Stomach (tissue), 9 donors: Measurements from ENCODE around the gene FOS. TPM values are rescaled to one million over a fixed set of nuclear protein-coding genes. Genes with fewer than 3 reads are reported as not detected.
A peak's percentile ranks its signal among the peaks of the same experiment; 100 is the strongest.
"Not testable (repeated sequence)": the region's sequence is repeated elsewhere in the genome, so short reads cannot be mapped to it uniquely, and the experiment has no call there.

Source experiments
- DNase-seq, 2 donors: peaks; one replicate each; pipeline versions ENCODE4 v3.0.0 to v3.0.0-alpha.2; 2013 to 2019
- H3K27ac ChIP-seq, 5 donors: fragments of 200-600 bp in 4 of 5; sonication (generic) in 4 of 5; one replicate each; pipeline ENCODE4 v1.5.1; 2013 to 2019; ENCODE audit warnings: mild to moderate bottlenecking in 1 of 5, moderate library complexity in 1 of 5
- H3K27me3 ChIP-seq, 3 donors: fragments of 200-600 bp; sonication (generic); one replicate each; pipeline ENCODE4 v1.5.1; 2017 to 2019; ENCODE audit warnings: mixed run types in 1 of 3
- H3K36me3 ChIP-seq, 4 donors: fragments of 200-600 bp; sonication (generic); 1 replicate in 3 of 4; 2 replicates in 1 of 4; pipeline ENCODE4 v1.5.1; 2016 to 2019
- H3K4me1 ChIP-seq, 4 donors: fragments of 200-600 bp; sonication (generic); one replicate each; pipeline ENCODE4 v1.5.1; 2016 to 2019
- H3K4me3 ChIP-seq, 4 donors: fragments of 200-600 bp; sonication (generic) in 3 of 4; one replicate each; pipeline ENCODE4 v1.5.1; 2016 to 2019; ENCODE audit warnings: mild to moderate bottlenecking in 1 of 4
- H3K9me3 ChIP-seq, 4 donors: fragments of 200-600 bp; sonication (generic); one replicate each; pipeline ENCODE4 v1.5.1; 2016 to 2019
- CTCF ChIP-seq, 7 experiments: fragments of 450-650 bp in 4 of 7; fragments of 200-600 bp in 3 of 7; sonication (generic) in 3 of 7; IDR thresholded peaks; one replicate each; pipeline ENCODE4 v1.5.1; 2016 to 2019; ENCODE audit warnings: antibody characterized with exemption in 7 of 7, control low read depth in 2 of 7, mild to moderate bottlenecking in 1 of 7
- EP300 ChIP-seq: sonication (generic); formaldehyde crosslinking; IDR thresholded peaks from one replicate; pipeline ENCODE4 v1.6.1; 2017; ENCODE audit warnings: antibody characterized with exemption
- POLR2A ChIP-seq, 4 donors: fragments of 450-650 bp; IDR thresholded peaks; one replicate each; pipeline ENCODE4 v1.6.1; 2016; ENCODE audit warnings: antibody characterized with exemption in 4 of 4, control low read depth in 2 of 4, mild to moderate bottlenecking in 1 of 4, moderate library complexity in 1 of 4
- POLR2AphosphoS5 ChIP-seq, 3 donors: sonication (generic); formaldehyde crosslinking; IDR thresholded peaks; one replicate each; pipeline ENCODE4 v1.6.1; 2016; ENCODE audit warnings: antibody characterized with exemption in 3 of 3
- WGBS, 5 donors: extraction: QIAGEN DNeasy Blood & Tissue Kit in 3 of 5; methylation state at CpG; one replicate each; pipeline versions ENCODE4 v1.1.5 to v1.1.7; 2013 to 2018; 5-methylcytosine and 5-hydroxymethylcytosine counted together
- intact Hi-C: fragments of 100-400 bp; cut with DNase I; formaldehyde crosslinking; loops from one replicate; pipeline ENCODE4 v1.15.1; 2023; ENCODE audit warnings: low total_unique reads
- polyA plus RNA-seq, 3 donors: library from polyadenylated mRNA; stranded (reverse); fragments of 200-250 nt; gene quantifications; one replicate each; pipeline ENCODE4 v1.2.3, GENCODE V29; 2013
- total RNA-seq, 5 donors: library from RNA; depleted of rRNA; stranded (reverse); fragments of >200 nt; gene quantifications; one replicate each; pipeline versions ENCODE4 v1.1.0 to v1.2.3, GENCODE V29; 2014 to 2016
- donor health status: healthy with polysubstance abuse.
- donor health status: Bipolar disorder and iron deficiency.
- donor health status: healthy.

FOS gene
- total and polyA plus RNA-seq, 8 donors = 62.2 to 1,274 (median 213) TPM

GRCh38 chr14:75231320-75231719 lies 47.3 kb upstream of the FOS start:
- Histone ChIP-seq H3K9me3 (no peaks in the 10 kb centered on the region), H3K36me3 (no peaks in the 10 kb centered on the region), H3K4me1 (peaks cover 16 to 52% (median 29%) of the 10 kb centered on the region in 4 donors), H3K27ac (peak overlapping the region in 4 of 5 donors; percentile 69 to 80 (median 74)), H3K27me3 (no peaks in the 10 kb centered on the region), H3K4me3 (no peak overlapping the region)
- TF ChIP-seq POLR2AphosphoS5 (IDR thresholded peaks at IDR 0.05) (no peak), CTCF (IDR thresholded peaks at IDR 0.05) (no peak), POLR2A (IDR thresholded peaks at IDR 0.05) (no peak), EP300 (no peak)
- intact Hi-C loops = no loop called here
- 48 to 100% (median 87%) methylated on average over 2 of the region's 2 CpGs for WGBS, 5 donors
- DNase-seq = no peak

- Histone ChIP-seq H3K4me3 (no peak overlapping the region), H3K36me3 (no peaks in the 10 kb centered on the region), H3K27ac (no peak overlapping the region), H3K9me3 (no peaks in the 10 kb centered on the region), H3K27me3 (no peaks in the 10 kb centered on the region), H3K4me1 (peaks cover 22 to 61% (median 30%) of the 10 kb centered on the region in 4 donors)
- TF ChIP-seq POLR2AphosphoS5 (IDR thresholded peaks at IDR 0.05) (no peak), EP300 (no peak), CTCF (IDR thresholded peaks at IDR 0.05) (no peak), POLR2A (IDR thresholded peaks at IDR 0.05) (no peak)
- DNase-seq = no peak
- intact Hi-C loops = no loop called here
- WGBS, 5 donors = 86 to 97% (median 93%) methylated on average over 1 of the region's 1 CpG
Measured at GRCh38 chr14:75232191-75232590, 46.4 kb upstream of the FOS start.

- intact Hi-C loops = no loop called here
- TF ChIP-seq EP300 (no peak), POLR2A (IDR thresholded peaks at IDR 0.05) (no peak), POLR2AphosphoS5 (IDR thresholded peaks at IDR 0.05) (no peak), CTCF (IDR thresholded peaks at IDR 0.05) (no peak)
- no peaks in the 10 kb centered on the region for H3K36me3 ChIP-seq
- H3K4me3 ChIP-seq = no peak overlapping the region
- H3K9me3 ChIP-seq = no peaks in the 10 kb centered on the region
- DNase-seq = peak in 1 of 2 donors; percentile 58
- H3K27me3 ChIP-seq = no peaks in the 10 kb centered on the region
- H3K27ac ChIP-seq = no peak overlapping the region
- 74 to 87% (median 81%) methylated on average over 2 of the region's 2 CpGs for WGBS, 5 donors
- H3K4me1 ChIP-seq = peaks cover 22 to 65% (median 32%) of the 10 kb centered on the region in 4 donors
Measured at GRCh38 chr14:75232597-75232996, 46.0 kb upstream of the FOS start.

- no peaks in the 10 kb centered on the region for H3K9me3 ChIP-seq
- H3K36me3 ChIP-seq = no peaks in the 10 kb centered on the region
- H3K27ac ChIP-seq = peak overlapping the region in 4 of 5 donors; percentile 1 to 89 (median 65)
- TF ChIP-seq EP300 = no peak
- no peak for TF ChIP-seq CTCF (IDR thresholded peaks at IDR 0.05)
- no peak for TF ChIP-seq POLR2A (IDR thresholded peaks at IDR 0.05)
- TF ChIP-seq POLR2AphosphoS5 (IDR thresholded peaks at IDR 0.05) = peak in 1 of 3 donors; percentile 22
- intact Hi-C loops = no loop called here
- DNase-seq = peak in 1 of 2 donors; percentile 76
- 69 to 83% (median 78%) methylated on average over 19 of the region's 19 CpGs for WGBS, 5 donors
- H3K27me3 ChIP-seq = no peaks in the 10 kb centered on the region
- H3K4me1 ChIP-seq = peaks cover 16 to 70% (median 32%) of the 10 kb centered on the region in 4 donors
- no peak overlapping the region for H3K4me3 ChIP-seq
Measured at GRCh38 chr14:75234173-75235115, 44.2 kb upstream of the FOS start.

GRCh38 chr14:75235198-75235597 lies 43.4 kb upstream of the FOS start:
- H3K4me3 ChIP-seq, intact Hi-C loops, H3K9me3 ChIP-seq, H3K36me3 ChIP-seq, H3K27me3 ChIP-seq, DNase-seq: not testable (repeated sequence)
- peaks cover 11 to 68% (median 28%) of the 10 kb centered on the region in 4 donors for H3K4me1 ChIP-seq
- H3K27ac ChIP-seq = peak overlapping the region in 2 of 5 donors; percentile 69 to 89
- WGBS, 5 donors = 81 to 97% (median 91%) methylated on average over 7 of the region's 7 CpGs
